IPS-20b (cell line): Measurements from ENCODE around the gene OR10H3.
"Not testable (repeated sequence)": the region's sequence is repeated elsewhere in the genome, so short reads cannot be mapped to it uniquely, and the experiment has no call there.

ENCODE experiments used
- H3K27ac ChIP-seq: one replicate; pipeline ENCODE4 v1.5.1; 2013; ENCODE audit warnings: low read length
- H3K27me3 ChIP-seq: 2 replicates; pipeline ENCODE4 v1.6.1; 2013; ENCODE audit warnings: mild to moderate bottlenecking, low read length, inconsistent platforms; ENCODE audit not compliant: insufficient read depth
- H3K36me3 ChIP-seq: 2 replicates; pipeline ENCODE4 v1.6.1; 2013; ENCODE audit warnings: low read depth, mild to moderate bottlenecking, inconsistent platforms, low read length, moderate library complexity; ENCODE audit not compliant: insufficient read depth
- H3K4me1 ChIP-seq: 2 replicates; pipeline ENCODE4 v1.6.1; 2013; ENCODE audit warnings: mild to moderate bottlenecking, control low read depth, inconsistent platforms, low read length, moderate library complexity; ENCODE audit not compliant: insufficient read depth
- H3K4me3 ChIP-seq: 2 replicates; pipeline ENCODE4 v1.5.1; 2013; ENCODE audit warnings: mild to moderate bottlenecking, low read length, inconsistent platforms
- H3K9ac ChIP-seq: 2 replicates; pipeline ENCODE4 v1.6.1; 2013; ENCODE audit warnings: low read depth, mild to moderate bottlenecking, inconsistent platforms, low read length, moderate library complexity
- H3K9me3 ChIP-seq: 2 replicates; pipeline ENCODE4 v1.6.1; 2013; ENCODE audit warnings: mild to moderate bottlenecking, low read depth, low read length, inconsistent platforms; ENCODE audit not compliant: insufficient read depth

Gene OR10H3

DNA sequence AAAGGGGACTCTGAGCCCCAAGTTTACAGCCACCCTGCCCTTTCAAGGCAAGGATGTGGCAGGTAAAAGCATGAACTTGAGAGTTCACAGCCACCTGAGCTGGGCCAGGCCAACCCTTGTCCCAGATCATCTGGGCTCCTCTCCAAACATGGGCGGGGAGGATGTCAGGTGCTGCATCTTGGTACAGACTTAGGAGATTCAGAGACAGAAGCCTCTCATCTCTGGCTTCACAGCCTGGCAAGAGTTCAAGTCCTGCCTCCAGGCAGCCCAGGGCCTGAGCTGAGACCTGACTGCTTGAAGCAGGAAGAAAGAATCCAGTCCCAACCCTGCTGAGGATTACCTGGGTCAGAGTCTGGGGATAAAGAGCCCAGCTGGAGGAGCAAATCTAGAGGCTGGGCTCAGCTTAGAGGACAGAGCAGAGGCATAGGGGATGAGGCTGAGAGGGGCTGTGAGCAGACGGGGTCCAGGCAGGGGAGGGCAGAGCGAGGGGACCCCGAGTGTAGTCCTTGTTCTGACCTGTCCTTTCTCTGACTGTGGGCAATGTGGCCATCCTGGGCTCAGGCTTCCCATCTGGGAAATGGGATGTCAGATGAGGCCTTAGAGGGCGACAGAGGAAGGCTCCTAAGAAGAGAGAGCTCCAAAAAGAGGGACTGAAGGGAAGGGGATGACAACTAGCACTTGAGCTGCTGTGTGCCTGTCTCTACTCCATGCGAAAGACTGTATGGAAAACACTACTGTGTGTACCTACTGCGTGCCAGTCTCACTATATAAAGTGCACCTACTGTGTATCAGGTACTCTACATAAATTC is 43.0 kb downstream of the OR10H3 start:
- Histone ChIP-seq H3K27me3 (no peaks in the 10 kb centered on the region), H3K9me3 (peaks cover 74% of the 10 kb centered on the region), H3K9ac (no peak overlapping the region), H3K4me3 (no peak overlapping the region), H3K36me3 (no peaks in the 10 kb centered on the region), H3K27ac (no peak overlapping the region), H3K4me1 (no peaks in the 10 kb centered on the region)

GRCh38 chr19:15781661-15782060 is 43.9 kb downstream of the OR10H3 start:
- Histone ChIP-seq H3K4me1 (no peaks in the 10 kb centered on the region), H3K9me3 (peaks cover 70% of the 10 kb centered on the region), H3K27ac (no peak overlapping the region), H3K36me3 (no peaks in the 10 kb centered on the region), H3K9ac (no peak overlapping the region), H3K27me3 (no peaks in the 10 kb centered on the region), H3K4me3 (no peak overlapping the region)

GRCh38 chr19:15782211-15782610 is 44.4 kb downstream of the OR10H3 start:
- Histone ChIP-seq H3K27ac (no peak overlapping the region), H3K9ac (no peak overlapping the region), H3K4me1 (no peaks in the 10 kb centered on the region), H3K9me3 (peaks cover 69% of the 10 kb centered on the region), H3K36me3 (no peaks in the 10 kb centered on the region), H3K27me3 (no peaks in the 10 kb centered on the region), H3K4me3 (no peak overlapping the region)

DNA sequence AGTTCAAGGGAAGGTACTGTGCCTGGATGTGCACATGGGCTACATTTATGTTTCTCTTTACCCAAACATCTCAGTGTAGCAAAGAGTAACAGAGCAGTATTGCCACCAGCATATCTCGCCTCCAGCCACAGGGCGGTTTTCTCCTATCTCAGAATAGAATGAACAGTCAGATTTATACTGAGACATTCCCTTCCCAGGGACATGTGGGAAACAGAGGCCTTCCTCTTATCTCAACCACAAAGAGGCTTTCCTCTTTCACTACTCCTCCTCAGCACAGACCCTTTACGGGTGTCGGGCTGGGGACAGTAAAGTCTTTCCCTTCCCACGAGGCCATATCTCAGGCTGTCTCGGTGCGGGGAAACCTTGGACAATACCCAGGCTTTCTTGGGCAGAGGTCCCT is 45.1 kb downstream of the OR10H3 start:
- H3K9me3 ChIP-seq = peaks cover 68% of the 10 kb centered on the region
- H3K9ac ChIP-seq, H3K4me3 ChIP-seq, H3K27me3 ChIP-seq, H3K27ac ChIP-seq, H3K36me3 ChIP-seq, H3K4me1 ChIP-seq: not testable (repeated sequence)

GRCh38 chr19:15787611-15788155 is 49.9 kb downstream of the OR10H3 start, which contains the start of gene OR10H5:
Gene OR10H5, plus strand, starts transcription at chr19:15787661. Its CDS starts 6,388 bp downstream, at chr19:15794049.
- H3K27ac ChIP-seq = no peak within 1 kb of the TSS
- no peaks in the 10 kb centered on the region for H3K36me3 ChIP-seq
- peaks cover 71% of the 10 kb centered on the region for H3K9me3 ChIP-seq
- H3K9ac ChIP-seq = no peak within 1 kb of the TSS
- no peaks in the 10 kb centered on the region for H3K27me3 ChIP-seq
- H3K4me3 ChIP-seq = no peak within 1 kb of the TSS
- H3K4me1 ChIP-seq = no peaks in the 10 kb centered on the region

DNA sequence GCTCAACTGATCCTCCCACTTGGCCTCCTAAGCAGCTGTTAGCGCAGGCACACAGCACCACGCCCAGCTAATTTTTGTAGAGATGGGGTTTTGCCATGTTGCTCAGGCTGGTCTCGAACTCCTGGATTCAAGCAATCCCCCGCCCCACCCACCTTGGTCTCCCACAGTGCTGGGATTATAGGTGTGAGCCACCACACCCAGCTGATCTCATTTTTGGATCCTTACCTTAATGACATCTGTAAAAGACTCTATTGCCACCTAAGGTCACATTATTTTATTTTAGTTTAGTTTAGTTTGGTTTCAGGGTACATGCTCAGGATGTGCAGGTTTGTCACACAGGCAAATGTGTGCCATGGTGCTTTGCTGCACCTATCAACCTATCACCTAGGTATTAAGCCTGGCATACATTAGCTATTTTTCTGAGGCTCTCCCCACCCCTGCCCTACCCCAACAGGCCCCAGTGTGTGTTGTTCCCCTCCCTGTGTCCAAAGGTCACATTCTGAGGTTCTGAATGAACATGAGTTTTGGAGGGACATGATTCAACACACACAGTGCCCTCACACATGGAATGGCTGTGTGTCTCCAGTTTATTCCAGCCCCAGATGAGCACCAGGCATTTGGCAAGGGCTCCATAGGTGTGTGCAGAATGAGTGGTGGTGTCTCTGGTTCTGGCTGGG is 50.9 kb downstream of the OR10H3 start:
- Histone ChIP-seq H3K27me3 (no peaks in the 10 kb centered on the region), H3K9me3 (peaks cover 71% of the 10 kb centered on the region), H3K4me1 (no peaks in the 10 kb centered on the region), H3K4me3 (no peak overlapping the region), H3K27ac (no peak overlapping the region), H3K36me3 (no peaks in the 10 kb centered on the region), H3K9ac (no peak overlapping the region)

GRCh38 chr19:15790096-15790495 is 52.3 kb downstream of the OR10H3 start:
- Histone ChIP-seq H3K36me3 (no peaks in the 10 kb centered on the region), H3K9me3 (peaks cover 69% of the 10 kb centered on the region), H3K4me1 (no peaks in the 10 kb centered on the region), H3K4me3 (no peak overlapping the region), H3K9ac (no peak overlapping the region), H3K27me3 (no peaks in the 10 kb centered on the region), H3K27ac (no peak overlapping the region)
